Measurements from ENCODE around the gene PRKAG1.

PRKAG1 gene

DNA sequence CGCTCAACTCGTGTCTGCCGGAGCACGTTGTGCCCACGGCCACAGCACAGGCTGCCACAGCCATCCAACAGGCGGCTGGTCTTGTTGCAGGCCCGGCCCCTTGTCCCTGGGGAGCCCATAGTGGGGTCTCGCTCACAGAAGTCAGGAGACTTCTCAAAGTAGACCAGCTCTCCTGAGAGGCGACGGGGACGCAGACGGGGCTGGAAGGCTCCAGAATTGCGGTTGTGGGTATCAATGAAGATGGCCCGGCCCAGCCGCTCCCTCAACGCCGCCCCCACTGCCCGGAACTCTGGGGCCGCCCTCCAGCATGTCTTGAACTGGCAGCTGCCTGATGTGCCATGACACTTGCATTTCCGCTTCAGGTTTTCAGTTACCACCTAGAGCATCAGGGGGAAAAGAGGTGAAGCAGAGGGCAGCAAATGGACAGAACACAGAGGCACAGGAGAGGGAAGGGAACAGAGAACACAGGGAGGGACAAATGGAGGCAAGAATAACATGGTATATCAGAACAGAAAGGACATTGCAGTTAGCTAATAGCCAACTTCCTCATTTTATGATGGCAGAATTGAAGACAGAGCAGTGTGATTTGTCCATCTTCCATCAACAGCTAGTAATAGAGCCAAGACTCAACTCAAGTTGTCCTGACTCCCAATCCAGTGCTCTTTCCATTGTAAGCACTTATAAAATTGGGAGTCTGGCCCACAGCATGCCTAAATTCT, 52.2 kb downstream of the PRKAG1 start:
- DNase-seq (ENCODE audit: low spot score): no peak

DNA sequence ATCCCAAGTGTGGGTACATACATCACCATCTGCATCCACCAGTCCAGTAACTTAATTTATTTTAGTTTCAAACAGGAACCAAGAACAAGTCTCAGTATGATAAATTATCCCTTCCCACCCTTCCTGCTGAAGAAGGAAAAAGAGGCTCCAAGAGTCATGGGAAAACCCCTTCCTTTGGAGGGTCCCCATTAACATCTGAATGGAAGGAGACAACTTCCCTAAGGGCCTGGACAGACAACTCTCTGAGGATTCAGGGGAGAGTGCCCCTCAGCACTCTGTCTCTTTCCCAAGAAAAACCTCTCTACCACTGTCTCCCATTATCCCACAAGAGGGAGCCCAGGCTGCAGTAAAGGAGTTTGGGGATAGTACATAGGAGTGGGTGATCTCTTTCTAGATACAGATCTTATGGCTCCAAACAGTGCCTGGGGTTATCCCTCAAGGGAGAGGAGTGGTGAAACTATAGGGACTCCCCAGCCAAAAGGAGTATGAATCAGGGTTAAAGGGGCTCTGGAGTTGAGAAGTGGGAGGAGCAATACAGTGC, 53.2 kb downstream of the PRKAG1 start:
- no peak for DNase-seq (ENCODE audit: low spot score)

DNA sequence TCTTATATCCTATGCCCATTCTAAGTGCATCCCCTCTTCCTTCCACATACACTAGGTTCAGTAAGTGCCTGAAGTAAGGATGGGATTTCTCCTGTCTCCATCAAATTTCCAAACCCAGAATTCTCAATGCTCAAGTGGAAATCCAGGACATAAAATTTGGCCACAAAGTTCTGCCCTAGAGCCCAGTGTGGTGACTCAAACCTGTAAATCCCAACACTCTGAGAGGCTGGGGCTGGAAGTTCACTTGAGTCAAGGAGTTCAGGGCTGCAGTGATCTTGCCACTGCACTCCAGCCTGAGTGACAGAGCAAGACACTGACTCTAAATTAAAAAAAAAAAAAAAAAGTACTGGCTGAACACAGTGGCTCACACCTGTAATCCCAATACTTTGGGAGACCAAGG, 56.8 kb downstream of the PRKAG1 start:
- DNase-seq (ENCODE audit: low spot score): no peak

DNA sequence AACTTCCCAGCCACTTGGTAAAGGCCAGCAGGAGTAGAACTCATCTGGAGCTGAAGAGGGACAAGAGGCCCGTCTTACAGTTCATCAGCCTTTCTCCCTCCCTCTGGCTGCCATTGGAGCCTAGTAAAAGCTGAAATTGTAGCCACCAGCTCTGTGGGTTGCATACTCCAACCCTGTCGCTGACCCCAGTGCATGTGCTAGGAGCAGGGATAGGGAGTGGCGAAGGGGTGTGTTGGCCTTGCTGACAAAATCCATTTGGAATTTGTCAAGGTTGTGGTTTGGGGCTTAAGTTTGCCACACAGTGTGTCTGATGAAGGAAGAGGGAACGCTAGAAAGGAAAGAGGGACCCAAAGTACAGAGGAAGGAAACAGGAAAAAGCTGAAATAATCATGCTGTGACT, 57.2 kb downstream of the PRKAG1 start:
- DNase-seq (ENCODE audit: low spot score): no peak

DNA sequence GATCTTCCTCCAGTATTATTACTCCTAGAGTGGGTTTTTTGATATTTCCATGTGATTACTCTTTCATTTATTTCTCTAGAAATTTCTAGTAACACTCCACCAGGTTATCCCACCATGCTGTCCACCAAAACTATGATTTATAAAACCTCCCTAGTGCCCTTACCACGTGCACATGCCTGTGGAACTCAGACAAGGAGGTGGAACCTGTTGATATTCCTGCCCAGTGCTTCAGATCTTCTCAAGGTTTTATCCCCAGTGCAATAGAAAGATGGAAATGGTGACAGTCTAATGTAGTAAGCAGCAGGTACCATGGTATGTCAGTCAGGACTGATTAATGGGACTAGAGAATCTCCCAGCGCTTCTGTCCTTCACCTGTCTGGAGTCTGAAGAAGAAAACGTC, 57.7 kb downstream of the PRKAG1 start:
- DNase-seq (ENCODE audit: low spot score): no peak

DNA sequence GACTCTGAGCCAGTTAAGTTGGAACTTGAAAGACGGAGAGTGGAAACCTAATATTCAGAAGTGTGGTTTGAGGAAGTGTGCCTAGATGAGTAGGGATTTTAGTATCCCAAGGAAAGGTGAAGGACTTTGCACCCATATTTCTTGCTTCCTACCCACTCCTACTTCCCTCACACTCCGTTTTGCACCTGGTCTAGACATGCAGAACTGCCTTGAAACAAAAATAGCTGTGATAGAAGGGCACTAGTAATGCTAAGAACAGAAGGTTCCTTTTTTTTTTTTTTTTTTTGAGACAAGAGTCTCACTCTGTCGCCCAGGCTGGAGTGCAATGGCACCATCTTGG, 60.6 kb downstream of the PRKAG1 start:
- no peak for DNase-seq (ENCODE audit: low spot score)

DNA sequence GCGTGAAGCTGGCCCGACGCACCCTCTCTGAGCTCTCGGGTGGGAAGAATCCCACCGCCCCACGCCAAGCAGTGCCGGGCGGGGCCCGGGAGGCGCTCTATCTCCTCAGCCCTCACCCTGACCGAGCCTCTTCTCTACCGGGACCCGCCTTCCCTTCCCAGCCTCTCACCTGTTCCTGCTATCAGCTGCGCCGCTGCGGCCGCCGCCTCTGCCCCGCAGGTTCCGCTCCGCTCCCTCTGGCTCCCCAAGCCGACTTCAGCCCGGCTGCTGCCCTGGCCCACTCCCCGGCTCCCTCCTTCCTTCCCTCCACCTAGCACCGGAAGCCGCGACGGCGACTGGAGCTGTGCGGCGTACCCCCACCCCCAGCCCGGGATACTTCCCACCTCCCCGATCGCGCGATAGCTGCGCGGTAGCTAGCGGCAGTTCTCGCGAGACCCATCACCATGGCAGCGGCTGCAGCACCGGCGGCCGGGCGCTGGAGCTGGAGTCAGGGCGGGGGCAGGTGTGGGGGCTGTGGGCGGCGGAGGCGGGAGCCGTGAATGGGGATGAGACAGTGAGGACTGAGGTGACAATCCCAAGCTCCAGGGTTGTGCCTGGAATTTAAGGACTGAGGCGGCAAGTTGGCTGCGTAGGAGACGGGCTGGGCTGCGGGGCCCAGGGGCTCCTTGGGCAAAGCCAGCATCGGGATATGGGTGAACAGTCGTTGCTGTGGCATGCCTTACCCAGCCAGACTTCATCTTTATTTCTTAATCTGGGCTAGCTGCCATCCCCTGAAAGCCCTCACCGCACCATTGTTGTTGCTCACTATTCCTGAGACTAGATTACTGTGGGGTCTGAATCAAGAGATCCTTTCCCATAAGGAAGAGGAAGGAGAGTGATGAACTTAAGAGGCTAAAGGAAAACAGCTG, 61.2 kb downstream of the PRKAG1 start, which contains the start of gene ARF3:
Gene ARF3 (minus strand): TSS at position 347 of the 908 bp plus-strand sequence. CDS start 16,392 bp downstream, outside the sequence.
- DNase-seq (ENCODE audit: low spot score): peak; percentile 94

DNA sequence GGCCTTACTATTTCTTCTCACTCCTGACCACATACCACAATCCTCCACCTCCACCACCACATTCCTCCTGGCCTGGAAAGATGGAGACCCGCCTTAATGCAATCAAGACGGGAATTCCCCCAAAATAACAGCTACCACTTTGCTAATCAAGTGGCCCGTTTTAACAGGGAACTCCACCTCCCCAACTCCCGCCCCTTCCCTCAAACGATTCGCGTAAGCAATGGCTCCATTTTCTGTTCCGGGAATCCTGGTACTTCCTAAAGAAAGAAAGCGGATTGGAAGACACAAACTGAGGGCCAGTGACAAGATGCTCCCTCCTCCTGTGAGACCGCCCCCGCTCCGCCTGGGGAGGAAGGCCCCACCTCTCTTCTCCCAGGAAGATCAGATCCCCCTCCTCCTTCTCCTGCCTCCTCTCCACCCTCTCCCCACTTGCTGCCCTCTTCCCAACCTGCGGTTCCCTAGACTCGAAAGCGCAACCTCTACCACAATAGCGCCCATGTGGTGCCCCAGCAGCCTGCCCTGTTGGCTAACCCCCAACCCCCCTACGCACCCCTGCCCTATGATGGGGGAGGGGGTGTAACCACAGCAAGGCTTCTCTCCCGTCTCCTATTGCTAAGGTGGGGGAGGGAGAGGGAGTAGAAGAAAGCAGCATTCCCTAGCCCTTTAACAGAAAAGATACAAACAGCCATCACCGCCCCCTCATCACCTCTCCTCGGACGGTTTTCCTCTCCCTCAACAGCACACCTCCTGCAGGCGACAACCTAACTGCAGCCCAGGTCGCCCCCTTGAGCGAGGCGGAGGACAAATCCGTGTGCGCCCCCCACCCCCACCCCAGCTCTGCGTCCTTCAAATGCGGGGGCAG, 62.1 kb downstream of the PRKAG1 start:
- peak; percentile 94 for DNase-seq (ENCODE audit: low spot score)

DNA sequence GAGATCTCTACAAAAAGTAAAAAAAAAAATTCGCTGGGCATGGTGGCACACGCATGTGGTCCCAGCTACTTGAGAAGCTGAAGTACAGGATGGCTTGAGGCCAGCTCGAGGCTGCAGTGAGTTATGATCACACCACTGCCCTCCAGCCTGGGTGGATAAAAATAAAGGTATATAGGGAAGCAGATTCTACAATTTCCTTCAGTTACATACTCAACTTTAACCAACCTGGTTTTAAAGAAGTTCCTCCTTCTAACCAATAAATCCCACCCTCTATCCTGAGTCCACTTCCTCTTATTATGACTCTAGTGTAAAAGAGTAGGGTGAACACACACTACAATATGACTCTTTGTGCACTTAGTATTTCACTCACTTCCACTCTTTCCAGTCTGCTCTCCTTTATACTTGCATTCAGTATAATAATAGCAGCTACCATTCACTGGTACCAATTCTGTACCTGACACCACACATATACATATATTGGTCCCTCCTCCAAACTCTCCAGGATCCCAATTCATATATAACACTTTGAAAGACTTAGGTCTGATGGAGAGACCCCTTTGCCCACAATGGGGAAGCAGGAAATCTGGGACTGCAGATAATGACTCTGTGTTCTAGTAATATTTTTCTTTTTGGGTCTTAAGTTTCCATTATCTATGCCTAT, 63.6 kb downstream of the PRKAG1 start:
- DNase-seq (ENCODE audit: low spot score): no peak

DNA sequence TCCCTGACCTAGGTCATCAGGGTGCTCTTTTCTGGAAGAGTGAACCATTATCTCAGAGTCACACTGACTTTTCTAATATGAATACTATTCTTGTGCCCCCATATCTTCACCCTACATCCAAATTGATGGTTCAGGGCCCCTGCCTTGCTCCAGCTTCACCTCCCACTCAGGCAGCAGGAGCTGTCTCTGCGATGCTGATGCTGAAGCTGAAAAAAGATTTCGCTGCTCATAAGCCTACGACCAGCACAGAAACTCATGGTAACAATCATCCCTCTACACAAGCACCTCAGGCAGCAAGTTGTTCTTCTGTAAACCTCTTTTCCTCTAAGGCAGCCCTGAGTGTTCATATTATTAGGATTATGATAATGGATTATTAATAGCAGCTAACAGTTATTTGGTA, 64.5 kb downstream of the PRKAG1 start:
- no peak for DNase-seq (ENCODE audit: low spot score)

DNA sequence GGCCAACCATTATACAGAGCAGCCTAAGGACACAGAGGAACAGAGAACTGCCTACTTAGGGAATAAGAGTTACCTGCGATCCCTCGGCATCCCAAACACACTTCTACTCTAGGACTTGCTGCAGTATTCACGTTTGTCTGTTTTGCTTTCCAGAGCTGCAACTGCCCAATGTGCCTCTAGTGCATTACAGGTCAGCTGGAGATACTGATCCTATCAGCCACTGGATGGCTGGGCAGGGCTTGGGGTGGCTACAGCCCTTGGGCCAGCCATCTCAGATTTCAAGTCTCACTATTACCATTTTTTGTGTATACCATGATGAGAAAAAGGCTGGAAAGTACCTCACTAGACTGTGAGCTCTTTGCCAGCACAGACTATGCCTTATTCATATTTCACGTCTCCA, 65.9 kb downstream of the PRKAG1 start:
- DNase-seq (ENCODE audit: low spot score): no peak
